ENCODE data around the gene KIF16B.

DNA sequence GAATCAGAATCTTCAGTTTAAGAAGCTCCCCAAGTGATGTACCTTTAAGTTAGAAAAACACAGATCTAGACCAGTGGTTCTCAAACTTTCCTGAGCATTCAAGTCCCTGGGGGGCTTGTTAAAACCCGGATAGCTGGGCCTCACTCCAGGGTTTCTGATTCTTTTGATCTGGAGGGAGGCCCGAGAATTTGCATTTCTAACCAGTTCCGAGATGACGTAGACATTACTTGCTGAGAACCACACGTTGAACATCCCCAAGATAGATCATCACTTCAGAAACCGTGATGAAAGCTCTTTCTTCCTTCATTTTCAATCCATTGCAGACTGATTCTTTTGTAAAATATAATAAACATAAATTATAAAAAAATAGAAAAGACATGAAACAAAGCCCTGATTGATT is 40.7 kb upstream of the KIF16B start:
- TF ChIP-seq, protein P1, sequence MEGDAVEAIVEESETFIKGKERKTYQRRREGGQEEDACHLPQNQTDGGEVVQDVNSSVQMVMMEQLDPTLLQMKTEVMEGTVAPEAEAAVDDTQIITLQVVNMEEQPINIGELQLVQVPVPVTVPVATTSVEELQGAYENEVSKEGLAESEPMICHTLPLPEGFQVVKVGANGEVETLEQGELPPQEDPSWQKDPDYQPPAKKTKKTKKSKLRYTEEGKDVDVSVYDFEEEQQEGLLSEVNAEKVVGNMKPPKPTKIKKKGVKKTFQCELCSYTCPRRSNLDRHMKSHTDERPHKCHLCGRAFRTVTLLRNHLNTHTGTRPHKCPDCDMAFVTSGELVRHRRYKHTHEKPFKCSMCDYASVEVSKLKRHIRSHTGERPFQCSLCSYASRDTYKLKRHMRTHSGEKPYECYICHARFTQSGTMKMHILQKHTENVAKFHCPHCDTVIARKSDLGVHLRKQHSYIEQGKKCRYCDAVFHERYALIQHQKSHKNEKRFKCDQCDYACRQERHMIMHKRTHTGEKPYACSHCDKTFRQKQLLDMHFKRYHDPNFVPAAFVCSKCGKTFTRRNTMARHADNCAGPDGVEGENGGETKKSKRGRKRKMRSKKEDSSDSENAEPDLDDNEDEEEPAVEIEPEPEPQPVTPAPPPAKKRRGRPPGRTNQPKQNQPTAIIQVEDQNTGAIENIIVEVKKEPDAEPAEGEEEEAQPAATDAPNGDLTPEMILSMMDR (IDR thresholded peaks at IDR 0.05), result no peak
- TF ChIP-seq EP300 (IDR thresholded peaks at IDR 0.05) (no peak), POLR2A (IDR thresholded peaks at IDR 0.05) (no peak)
